Urothelium cell line (cell line): ENCODE measurements around the gene BIVM.

Experiments used
- DNase-seq: peaks from one replicate; pipeline ENCODE4 v3.0.0; 2011; ENCODE audit warnings: low spot score, mixed read lengths
- FAIRE-seq: peaks from 2 replicates; lab custom pipeline; 2011; peaks lifted over from hg19 to GRCh38; lab: Jason Lieb, UNC

BIVM gene

GRCh38 chr13:102875256-102875655, 76.3 kb downstream of the BIVM start:
- DNase-seq (no peak), FAIRE-seq (no peak)

DNA sequence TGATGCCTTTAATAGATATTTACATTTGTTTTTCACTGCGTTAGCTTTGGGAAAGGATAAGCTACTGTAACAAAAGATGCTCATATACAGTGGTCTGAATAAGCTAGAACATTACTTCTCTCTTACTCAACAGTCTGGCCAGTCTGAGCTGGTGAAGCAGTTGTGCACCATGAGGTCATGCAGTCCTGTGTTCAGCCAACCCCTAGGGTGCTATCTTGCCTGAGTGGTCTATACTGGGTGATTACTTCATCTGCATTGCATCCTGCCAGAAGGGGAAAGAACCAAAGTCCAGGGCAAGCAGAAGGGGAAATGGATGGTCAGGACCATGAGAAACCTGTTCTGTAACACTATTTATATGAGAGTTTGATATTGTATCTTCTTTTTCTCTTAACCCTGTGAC, 78.4 kb downstream of the BIVM start:
- DNase-seq, result no peak
- no peak for FAIRE-seq

GRCh38 chr13:102878481-102878880, 79.6 kb downstream of the BIVM start:
- DNase-seq (no peak), FAIRE-seq (no peak)

- DNase-seq, result no peak
- FAIRE-seq, result no peak
These were observed 81.0 kb downstream of the BIVM start for GRCh38 chr13:102879793-102880499.

- peak; percentile 13 for FAIRE-seq
These were observed 83.1 kb downstream of the BIVM start for GRCh38 chr13:102881819-102882686.

More at GRCh38 chr13:102881819-102882686, 83.1 kb downstream of the BIVM start:
- DNase-seq, result no peak
